Measurements from ENCODE around the gene S100A8. TPM values are rescaled to one million over a fixed set of nuclear protein-coding genes. Genes with fewer than 3 reads are reported as not detected.

Gene S100A8
- polyA plus RNA-seq, 1 donor (not counting 4 experiments of a cell fraction or from before 2014, with no cell fraction given), result 403 TPM

DNA sequence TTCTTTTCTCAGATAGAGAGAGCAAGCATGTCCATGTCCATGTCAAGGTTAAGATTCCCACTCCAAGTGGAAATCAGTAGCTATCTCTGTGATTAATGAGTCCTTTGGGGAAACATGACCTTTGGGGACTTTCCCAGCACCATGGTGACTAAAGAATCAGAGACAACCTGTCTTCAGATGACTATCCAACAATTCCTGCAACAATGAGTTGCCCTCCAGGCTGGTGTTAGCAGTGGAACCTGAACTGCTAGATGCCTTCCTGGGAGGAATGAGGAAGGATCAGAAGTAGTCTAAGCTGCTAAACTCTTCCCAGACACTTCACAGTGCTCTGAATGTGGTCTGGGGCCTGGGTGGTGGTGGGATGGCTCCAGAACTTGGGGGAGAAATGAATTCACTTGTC, 26.7 kb downstream of the S100A8 start:
- no peak overlapping the region for H3K9ac ChIP-seq (ENCODE audit: control insufficient read depth, extremely low read depth, insufficient read depth, low read length)
- no peak overlapping the region for H3K27ac ChIP-seq (ENCODE audit: control insufficient read depth, insufficient read depth, low read length)
- no peaks in the 10 kb centered on the region for H4K20me1 ChIP-seq (ENCODE audit: control insufficient read depth, extremely low read depth, insufficient read depth, low read length)
- no peaks in the 10 kb centered on the region for H3K9me1 ChIP-seq (ENCODE audit: control insufficient read depth, extremely low read depth, insufficient read depth, low read length)
- dilution Hi-C loops (cut with MboI; ENCODE audit: extremely low pct_ligation_motif_present, low sequenced_read_pairs), result no loop called here
- H3K79me2 ChIP-seq (ENCODE audit: control insufficient read depth, insufficient read depth, low read length), result no peaks in the 10 kb centered on the region
- TF ChIP-seq, protein P1, sequence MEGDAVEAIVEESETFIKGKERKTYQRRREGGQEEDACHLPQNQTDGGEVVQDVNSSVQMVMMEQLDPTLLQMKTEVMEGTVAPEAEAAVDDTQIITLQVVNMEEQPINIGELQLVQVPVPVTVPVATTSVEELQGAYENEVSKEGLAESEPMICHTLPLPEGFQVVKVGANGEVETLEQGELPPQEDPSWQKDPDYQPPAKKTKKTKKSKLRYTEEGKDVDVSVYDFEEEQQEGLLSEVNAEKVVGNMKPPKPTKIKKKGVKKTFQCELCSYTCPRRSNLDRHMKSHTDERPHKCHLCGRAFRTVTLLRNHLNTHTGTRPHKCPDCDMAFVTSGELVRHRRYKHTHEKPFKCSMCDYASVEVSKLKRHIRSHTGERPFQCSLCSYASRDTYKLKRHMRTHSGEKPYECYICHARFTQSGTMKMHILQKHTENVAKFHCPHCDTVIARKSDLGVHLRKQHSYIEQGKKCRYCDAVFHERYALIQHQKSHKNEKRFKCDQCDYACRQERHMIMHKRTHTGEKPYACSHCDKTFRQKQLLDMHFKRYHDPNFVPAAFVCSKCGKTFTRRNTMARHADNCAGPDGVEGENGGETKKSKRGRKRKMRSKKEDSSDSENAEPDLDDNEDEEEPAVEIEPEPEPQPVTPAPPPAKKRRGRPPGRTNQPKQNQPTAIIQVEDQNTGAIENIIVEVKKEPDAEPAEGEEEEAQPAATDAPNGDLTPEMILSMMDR (optimal IDR thresholded peaks at IDR 0.05 in 1 of 3, IDR thresholded peaks at IDR 0.05 in 1 of 3, conservative IDR thresholded peaks at IDR 0.05 in 1 of 3; ENCODE audit: extremely low read depth in 1 of 3, insufficient read depth in 2 of 3, low read length in 3 of 3), result no peak
- no peak for TF ChIP-seq EZH2 (IDR thresholded peaks at IDR 0.05; ENCODE audit: low read length)
- no peak for FAIRE-seq
- no peaks in the 10 kb centered on the region for H3K36me3 ChIP-seq (ENCODE audit: control insufficient read depth in 2 of 2, extremely low read depth in 1 of 2, insufficient read depth in 2 of 2, low read length in 2 of 2)
- H3K9me3 ChIP-seq (ENCODE audit: control insufficient read depth, low read depth, low read length), result no peaks in the 10 kb centered on the region
- DNase-seq (ENCODE audit: low read depth, low spot score), result no peak
- H3K4me1 ChIP-seq (ENCODE audit: control insufficient read depth, extremely low read depth, insufficient read depth, low read length), result peaks cover 18% of the 10 kb centered on the region
- H3K27me3 ChIP-seq (ENCODE audit: control insufficient read depth, extremely low read depth, insufficient read depth, low read length), result no peaks in the 10 kb centered on the region
- no peak overlapping the region for H2AFZ ChIP-seq (ENCODE audit: control insufficient read depth, low read length)
- no peak overlapping the region for H3K4me3 ChIP-seq (ENCODE audit: control insufficient read depth in 2 of 3, extremely low read depth in 1 of 3, insufficient read depth in 2 of 3, low read depth in 1 of 3, low read length in 3 of 3)
- no peak overlapping the region for H3K4me2 ChIP-seq (ENCODE audit: control insufficient read depth, extremely low read depth, insufficient read depth, low read depth, low read length)

DNA sequence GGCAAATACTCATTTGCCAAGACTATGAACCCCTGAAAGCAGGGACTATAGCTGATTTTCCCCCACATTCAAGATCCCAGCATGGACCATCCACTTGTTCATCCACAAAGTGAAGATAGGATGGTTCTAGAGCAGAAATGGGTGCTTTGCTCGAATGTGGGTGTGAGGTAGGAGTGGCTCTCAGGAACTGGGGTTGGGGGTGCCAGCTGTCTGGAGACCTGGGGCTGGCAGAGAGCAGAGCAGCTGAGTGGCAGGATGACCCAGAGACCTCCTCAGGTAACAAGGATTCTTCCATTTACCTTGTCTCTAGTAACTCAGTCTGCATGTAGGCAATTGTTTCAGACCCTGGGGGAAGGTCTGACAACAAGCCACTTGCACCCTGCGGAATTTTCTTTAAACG, 27.2 kb downstream of the S100A8 start:
- TF ChIP-seq, protein P1 (optimal IDR thresholded peaks at IDR 0.05 in 1 of 3, IDR thresholded peaks at IDR 0.05 in 1 of 3, conservative IDR thresholded peaks at IDR 0.05 in 1 of 3; ENCODE audit: extremely low read depth in 1 of 3, insufficient read depth in 2 of 3, low read length in 3 of 3), result no peak
- Histone ChIP-seq H3K9ac (ENCODE audit: control insufficient read depth, extremely low read depth, insufficient read depth, low read length) (no peak overlapping the region), H3K4me3 (ENCODE audit: control insufficient read depth in 2 of 3, extremely low read depth in 1 of 3, insufficient read depth in 2 of 3, low read depth in 1 of 3, low read length in 3 of 3) (no peak overlapping the region), H2AFZ (ENCODE audit: control insufficient read depth, low read length) (no peak overlapping the region), H3K36me3 (ENCODE audit: control insufficient read depth in 2 of 2, extremely low read depth in 1 of 2, insufficient read depth in 2 of 2, low read length in 2 of 2) (no peaks in the 10 kb centered on the region), H3K9me1 (ENCODE audit: control insufficient read depth, extremely low read depth, insufficient read depth, low read length) (no peaks in the 10 kb centered on the region), H3K4me1 (ENCODE audit: control insufficient read depth, extremely low read depth, insufficient read depth, low read length) (peaks cover 18% of the 10 kb centered on the region), H3K27me3 (ENCODE audit: control insufficient read depth, extremely low read depth, insufficient read depth, low read length) (no peaks in the 10 kb centered on the region), H3K79me2 (ENCODE audit: control insufficient read depth, insufficient read depth, low read length) (no peaks in the 10 kb centered on the region), H3K27ac (ENCODE audit: control insufficient read depth, insufficient read depth, low read length) (no peak overlapping the region), H3K4me2 (ENCODE audit: control insufficient read depth, extremely low read depth, insufficient read depth, low read depth, low read length) (no peak overlapping the region), H4K20me1 (ENCODE audit: control insufficient read depth, extremely low read depth, insufficient read depth, low read length) (no peaks in the 10 kb centered on the region), H3K9me3 (ENCODE audit: control insufficient read depth, low read depth, low read length) (no peaks in the 10 kb centered on the region)
- DNase-seq (ENCODE audit: low read depth, low spot score), result no peak
- dilution Hi-C loops (cut with MboI; ENCODE audit: extremely low pct_ligation_motif_present, low sequenced_read_pairs), result no loop called here
- FAIRE-seq, result no peak

All from keratinocyte (primary cell).